HUDEP-2 (cell line): Measurements from ENCODE around the gene CSH2.
"Not testable (repeated sequence)": the region's sequence is repeated elsewhere in the genome, so short reads cannot be mapped to it uniquely, and the experiment has no call there.

Source experiments
- DNase-seq, 76 experiments: peaks; one replicate each; lab custom pipeline; 2025; ENCODE audit not compliant: unreplicated experiment in 76 of 76; lab: John Stamatoyannopoulos, UW

The CSH2 gene

DNA sequence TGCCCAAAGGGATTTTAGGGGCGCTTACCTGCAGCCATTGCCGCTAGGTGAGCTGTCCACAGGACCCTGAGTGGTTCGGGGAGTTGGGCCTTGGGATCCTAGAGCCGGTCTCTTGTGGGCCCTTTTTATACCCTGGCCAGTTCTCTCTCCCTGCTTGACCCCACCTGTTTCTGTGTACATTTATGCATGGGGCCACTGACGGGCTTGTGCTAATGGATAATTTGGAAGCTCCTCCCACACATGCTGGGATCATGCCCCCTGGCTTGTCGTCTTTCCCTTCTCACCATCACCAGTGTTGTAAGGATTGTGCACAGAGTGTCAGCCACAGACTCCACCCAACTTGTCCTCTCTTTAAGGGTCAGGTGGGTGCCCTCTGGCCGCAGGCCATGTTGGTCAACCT is at the start of gene CSH2:
CSH2 (minus strand) TSS at position 101 of the 400 bp plus-strand sequence; CDS start at position 38, 63 bp downstream.
- DNase-seq = not testable (repeated sequence)

DNA sequence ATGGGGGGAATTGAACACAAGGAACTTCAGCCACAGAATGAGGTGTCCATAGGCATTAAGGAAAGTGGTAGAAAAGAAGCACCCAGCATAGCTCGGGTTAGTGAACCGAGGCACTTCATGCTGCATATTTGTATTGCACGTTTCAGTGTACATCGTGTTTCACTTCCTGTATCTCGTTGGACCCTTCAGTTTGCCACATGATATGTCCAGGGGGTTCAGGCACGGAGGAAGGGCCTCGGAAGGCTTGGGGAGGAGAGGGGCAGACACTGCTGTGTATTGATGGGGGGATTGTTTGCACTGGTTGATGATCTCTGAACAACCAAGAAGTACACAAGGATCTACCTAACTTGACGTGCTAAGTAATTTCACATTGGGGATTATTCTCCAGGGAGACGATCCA is 48.9 kb upstream of the CSH2 start:
- not testable (repeated sequence) for DNase-seq

DNA sequence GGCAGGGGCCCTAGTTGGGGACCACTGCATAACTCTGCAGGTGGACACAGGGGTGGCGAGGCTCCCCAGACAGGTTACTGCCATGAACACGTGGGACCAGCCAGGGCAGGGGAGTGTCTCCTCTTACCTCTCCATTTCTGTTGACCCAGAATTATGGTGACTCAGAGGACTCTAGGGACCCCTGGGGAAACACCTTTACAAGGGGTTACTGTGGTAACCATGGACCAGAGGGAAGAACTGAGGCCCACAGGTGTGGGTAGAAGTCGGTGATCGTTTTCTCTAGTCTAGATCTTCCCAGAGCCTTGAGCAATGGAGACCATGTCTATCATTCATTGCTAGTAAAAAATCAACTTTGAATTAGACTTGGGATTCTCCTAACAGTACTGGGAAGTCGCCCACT is 47.3 kb upstream of the CSH2 start:
- not testable (repeated sequence) for DNase-seq

DNA sequence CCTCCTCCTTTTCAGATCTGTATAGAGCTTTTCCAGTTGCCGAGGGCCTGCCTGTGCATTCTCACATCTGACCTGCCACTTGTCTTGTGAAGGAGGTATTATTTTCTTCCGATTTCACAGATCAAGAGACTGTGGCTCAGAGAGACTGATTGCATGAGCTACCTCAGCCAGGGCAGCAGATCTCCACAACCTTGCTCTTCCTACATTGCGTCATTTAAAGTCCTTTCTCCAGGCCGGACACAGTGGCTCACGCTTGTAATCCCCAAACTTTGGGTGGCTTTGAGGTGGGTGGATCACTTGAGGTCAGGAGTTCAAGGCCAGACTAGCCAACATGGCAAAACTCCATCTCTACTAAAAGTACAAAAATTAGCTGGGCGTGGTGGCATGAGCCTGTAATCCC is 46.6 kb upstream of the CSH2 start:
- not testable (repeated sequence) for DNase-seq

DNA sequence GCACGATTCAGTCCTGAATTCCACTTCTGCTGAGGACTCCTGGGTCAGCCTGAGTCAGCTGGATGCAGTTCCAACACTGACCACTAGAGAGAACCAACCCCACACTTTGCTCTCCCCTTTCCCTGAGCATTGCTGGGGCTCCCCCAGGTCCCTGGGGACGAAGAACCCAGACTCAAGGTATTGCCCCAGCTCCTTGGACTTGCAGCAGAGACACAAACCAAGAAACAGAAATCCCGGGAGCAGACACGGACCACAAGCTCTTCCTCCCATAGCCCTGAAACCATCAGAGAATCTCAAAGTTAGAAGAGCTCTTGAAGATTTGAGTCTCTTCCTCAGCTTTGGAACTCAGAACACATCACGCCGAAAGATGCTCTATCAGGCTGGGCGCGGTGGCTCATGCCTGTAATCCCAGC is 45.8 kb upstream of the CSH2 start:
- DNase-seq = peak in 54 of 76 experiments; percentile 1 to 69 (median 30)

DNA sequence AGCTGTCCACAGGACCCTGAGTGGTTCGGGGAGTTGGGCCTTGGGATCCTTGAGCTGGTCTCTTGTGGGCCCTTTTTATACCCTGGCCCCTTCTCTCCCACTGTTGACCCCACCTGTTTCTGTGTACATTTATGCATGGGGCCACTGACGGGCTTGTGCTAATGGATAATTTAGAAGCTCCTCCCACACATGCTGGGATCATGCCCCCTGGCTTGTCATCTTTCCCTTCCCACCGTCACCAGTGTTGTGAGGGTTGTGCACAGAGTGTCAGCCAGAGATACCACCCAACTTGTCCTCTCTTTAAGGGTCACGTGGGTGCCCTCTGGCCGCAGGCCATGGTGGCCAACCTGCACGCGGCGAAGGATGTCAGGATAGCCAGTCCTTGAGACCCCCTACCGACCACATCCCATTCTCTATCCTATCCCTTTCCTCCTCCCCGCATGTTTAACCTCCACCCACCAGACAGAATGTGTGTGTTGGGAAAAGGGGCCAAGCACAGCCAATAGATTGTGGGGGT is 45.4 kb upstream of the CSH2 start, which contains the start of gene GH1:
GH1 (minus strand) TSS at position 51 of the 517 bp plus-strand sequence. CDS start 63 bp downstream, outside the sequence.
- DNase-seq = not testable (repeated sequence)

DNA sequence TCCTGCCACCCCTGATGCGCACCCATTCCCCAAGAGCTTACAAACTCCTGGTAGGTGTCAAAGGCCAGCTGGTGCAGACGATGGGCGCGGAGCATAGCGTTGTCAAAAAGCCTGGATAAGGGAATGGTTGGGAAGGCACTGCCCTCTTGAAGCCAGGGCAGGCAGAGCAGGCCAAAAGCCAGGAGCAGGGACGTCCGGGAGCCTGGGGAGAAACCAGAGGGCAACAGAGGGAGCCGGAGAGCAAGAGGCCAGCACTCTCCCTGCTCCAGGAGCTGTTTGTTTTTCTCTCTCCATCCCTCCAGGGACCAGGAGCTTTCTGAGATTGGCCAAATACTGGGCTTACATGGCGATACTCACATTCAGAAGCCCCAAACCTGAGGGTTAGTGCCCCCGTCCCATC is 44.8 kb upstream of the CSH2 start:
- DNase-seq = no peak

DNA sequence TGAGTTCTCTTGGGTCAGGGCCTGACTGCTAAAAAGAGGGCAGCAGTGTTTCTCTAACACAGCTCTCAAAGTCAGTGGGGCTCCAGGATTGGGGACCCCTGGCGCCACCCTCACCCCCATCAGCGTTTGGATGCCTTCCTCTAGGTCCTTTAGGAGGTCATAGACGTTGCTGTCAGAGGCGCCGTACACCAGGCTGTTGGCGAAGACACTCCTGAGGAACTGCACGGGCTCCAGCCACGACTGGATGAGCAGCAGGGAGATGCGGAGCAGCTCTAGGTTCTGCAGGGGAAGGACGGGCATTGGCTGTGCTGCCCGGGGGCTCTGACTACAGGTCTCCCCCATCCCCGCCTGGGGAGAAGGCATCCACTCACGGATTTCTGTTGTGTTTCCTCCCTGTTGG is 44.2 kb upstream of the CSH2 start:
- no peak for DNase-seq

DNA sequence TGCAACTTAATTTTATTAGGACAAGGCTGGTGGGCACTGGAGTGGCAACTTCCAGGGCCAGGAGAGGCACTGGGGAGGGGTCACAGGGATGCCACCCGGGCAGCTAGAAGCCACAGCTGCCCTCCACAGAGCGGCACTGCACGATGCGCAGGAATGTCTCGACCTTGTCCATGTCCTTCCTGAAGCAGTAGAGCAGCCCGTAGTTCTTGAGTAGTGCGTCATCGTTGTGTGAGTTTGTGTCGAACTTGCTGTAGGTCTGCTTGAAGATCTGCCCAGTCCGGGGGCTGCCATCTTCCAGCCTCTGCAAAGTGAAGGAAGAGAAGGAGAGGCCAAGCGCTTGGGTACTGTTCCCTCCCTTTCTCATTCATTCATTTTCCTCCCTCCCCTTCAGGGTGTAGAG is 43.7 kb upstream of the CSH2 start:
- not testable (repeated sequence) for DNase-seq

DNA sequence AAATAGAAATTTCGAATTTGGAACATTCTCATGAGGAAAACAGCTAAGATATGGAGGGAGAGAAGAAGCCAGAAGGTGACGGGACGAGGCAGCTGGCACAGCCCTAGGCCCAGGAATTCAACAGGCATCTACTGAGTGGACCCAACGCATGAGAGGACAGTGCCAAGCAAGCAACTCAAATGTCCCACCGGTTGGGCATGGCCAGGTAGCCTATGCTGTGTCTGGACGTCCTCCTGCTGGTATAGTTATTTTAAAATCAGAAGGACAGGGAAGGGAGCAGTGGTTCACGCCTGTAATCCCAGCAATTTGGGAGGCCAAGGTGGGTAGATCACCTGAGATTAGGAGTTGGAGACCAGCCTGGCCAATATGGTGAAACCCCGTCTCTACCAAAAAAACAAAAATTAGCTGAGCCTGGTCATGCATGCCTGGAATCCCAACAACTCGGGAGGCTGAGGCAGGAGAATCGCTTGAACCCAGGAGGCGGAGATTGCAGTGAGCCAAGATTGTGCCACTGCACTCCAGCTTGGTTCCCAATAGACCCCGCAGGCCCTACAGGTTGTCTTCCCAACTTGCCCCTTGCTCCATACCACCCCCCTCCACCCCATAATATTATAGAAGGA is 43.2 kb upstream of the CSH2 start:
- DNase-seq = no peak

DNA sequence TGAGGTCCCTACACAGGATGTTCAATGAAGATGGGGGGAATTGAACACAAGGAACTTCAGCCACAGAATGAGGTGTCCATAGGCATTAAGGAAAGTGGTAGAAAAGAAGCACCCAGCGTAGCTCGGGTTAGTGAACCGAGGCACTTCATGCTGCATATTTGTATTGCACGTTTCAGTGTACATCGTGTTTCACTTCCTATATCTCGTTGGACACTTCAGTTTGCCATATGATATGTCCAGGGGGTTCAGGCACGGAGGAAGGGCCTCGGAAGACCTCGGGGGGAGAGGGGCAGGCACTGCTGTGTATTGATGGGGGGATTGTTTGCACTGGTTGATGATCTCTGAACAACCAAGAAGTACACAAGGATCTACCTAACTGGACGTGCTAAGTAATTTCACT is 42.3 kb upstream of the CSH2 start:
- DNase-seq = not testable (repeated sequence)

DNA sequence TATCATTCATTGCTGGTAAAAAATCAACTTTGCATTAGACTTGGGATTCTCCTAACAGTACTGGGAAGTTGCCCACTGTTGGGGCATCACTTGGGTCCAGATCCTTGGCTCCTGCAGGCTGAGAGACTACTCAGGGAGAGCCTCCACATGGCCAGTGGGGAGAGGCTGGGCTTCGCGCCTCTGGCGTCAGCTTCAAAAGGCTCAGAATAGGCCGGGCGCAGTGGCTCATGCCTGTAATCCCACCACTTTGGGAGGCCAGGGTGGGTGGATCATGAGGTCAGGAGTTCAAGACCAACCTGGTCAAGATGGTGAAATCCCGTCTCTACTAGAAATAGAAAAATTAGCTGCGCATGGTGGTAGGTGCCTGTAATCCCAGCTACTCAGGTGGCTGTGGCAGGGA is 41.0 kb upstream of the CSH2 start:
- no peak for DNase-seq

DNA sequence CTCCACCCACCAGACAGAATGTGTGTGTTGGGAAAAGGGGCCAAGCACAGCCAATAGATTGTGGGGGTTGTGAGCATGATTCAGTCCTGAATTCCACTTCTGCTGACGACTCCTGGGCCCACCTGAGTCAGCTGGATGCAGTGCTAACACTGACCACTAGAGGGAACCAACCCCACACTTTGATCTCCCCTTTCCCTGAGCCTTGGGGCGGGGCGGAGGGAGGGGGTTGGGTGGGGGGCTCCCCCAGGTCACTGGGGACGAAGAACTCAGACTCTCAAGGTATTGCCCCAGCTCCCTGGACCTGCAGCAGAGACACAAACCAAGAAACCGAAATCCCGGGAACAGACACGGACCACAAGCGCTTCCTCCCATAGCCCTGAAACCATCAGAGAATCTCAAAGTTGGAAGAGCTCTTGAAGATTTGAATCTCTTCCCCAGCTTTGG is 38.2 kb upstream of the CSH2 start:
- peak in 31 of 76 experiments; percentile 1 to 55 (median 17) for DNase-seq

DNA sequence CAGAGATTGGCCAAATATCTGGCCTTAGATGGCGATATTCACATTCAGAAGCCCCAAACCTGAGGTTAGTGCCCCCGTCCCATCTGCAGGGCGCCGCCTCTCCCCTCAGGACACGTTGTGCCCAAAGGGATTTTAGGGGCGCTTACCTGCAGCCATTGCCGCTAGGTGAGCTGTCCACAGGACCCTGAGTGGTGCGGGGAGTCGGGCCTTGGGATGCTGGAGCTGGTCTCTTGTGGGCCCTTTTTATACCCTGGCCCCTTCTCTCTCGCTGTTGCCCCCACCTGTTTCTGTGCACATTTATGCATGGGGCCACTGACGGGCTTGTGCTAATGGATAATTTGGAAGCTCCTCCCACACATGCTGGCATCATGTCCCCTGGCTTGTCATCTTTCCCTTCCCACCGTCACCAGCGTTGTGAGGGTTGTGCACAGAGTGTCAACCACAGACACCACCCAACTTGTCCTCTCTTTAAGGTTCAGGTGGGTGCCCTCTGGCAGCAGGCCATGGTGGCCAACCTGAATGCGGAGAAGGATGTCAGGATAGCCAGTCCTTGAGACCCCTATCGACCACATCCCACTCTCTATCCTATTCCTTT is 37.7 kb upstream of the CSH2 start, which contains the start of gene CSHL1:
CSHL1 (minus strand) TSS at position 218 of the 595 bp plus-strand sequence; CDS start at position 156, 62 bp downstream.
- no peak for DNase-seq

DNA sequence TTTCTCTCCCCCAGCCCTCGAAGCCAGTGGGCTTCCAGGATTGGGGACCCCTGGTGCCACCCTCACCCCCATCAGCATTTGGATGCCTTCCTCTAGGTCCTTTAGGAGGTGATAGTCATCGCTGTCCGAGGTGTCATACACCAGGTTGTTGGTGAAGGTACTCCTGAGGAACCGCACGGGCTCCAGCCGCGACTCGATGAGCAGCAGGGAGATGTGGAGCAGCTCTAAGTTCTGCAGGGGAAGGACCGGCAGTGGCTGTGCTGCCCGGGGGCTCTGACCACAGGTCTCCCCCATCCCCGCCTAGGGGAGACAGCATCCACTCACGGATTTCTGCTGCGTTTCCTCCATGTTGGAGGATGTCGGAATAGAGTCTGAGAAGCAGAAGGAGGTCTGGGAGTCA is 36.6 kb upstream of the CSH2 start:
- DNase-seq = no peak

DNA sequence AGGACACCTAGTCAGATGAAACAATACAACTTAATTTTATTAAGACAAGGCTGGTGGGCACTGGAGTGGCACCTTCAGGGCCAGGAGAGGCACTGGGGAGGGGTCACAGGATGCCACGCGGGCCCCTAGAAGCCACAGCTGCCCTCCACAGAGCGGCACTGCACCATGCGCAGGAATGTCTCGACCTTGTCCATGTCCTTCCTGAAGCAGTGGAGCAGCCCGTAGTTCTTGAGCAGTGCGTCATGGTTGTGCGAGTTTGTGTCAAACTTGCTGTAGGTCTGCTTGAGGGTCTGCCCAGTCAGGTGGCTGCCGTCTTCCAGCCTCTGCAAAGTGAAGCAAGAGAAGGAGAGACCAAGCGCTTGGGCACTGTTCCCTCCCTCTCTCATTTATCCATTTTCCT is 36.1 kb upstream of the CSH2 start:
- not testable (repeated sequence) for DNase-seq

DNA sequence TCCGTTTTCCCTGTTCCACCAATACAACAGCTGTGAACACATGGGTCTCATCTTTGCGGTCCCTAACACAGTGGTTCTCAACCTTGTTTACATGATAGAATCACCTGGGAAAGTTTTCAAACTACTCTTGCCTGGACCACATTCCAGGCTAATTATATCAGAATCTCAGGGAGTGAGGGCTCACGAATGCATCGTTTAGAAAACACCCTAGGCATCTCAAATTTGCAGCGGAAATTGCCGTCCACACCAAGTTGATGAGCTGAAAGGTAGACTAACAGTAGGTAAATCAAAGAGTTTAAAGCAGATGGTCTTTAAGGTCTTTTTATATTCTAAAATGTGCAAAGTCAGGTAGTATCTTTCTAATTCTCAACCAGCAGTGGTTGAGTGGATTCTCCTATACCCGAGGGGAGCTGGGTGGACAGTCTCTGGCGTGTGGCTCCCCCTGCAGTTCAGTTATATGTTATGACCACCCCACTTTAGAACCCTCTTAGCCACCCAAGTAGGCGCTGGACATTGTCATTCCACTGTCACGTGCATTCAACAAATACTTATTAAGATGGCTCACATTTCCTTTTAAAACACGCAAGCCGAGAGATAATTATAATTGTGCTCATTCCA is 33.8 kb upstream of the CSH2 start:
- peak in 20 of 76 experiments; percentile 4 to 37 (median 14) for DNase-seq

DNA sequence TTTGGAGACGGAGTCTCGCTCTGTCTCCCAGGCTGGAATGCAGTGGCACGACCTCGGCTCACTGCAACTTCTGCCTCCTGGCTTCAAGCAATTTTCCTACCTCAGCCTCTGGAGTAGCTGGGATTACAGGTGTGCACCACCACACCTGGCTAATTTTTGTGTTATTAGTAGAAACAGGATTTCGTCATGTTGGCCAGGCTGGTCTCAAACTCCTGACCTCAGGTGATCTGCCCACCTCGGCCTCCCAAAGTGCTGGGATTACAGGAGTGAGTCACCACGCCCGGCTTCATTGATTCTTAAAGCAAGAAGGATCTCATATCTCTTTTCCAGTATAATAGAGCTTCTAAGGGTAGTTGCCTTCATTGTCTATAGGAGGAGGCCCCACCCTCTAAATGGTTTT is 31.3 kb upstream of the CSH2 start:
- DNase-seq = not testable (repeated sequence)

DNA sequence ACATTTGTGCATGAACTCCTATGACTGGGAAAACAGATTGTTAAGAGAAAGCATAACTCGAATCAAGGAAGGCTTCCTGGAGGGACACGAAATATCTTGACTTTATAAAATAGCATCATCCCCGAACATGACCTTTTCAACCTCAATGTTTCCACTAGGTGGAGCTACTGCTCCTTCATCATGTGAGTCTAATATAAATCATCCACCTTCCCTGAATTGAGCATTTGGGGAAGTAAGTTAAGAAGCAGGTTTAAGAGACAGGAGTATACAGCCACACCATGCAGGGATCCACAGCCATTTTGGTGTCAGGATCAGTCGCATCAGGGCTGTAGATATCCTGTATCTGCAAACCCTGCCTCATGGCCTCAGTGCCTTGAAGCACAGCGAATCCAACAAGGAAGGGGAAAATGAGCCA is 30.3 kb upstream of the CSH2 start:
- DNase-seq = peak in 16 of 76 experiments; percentile 1 to 44 (median 23)

DNA sequence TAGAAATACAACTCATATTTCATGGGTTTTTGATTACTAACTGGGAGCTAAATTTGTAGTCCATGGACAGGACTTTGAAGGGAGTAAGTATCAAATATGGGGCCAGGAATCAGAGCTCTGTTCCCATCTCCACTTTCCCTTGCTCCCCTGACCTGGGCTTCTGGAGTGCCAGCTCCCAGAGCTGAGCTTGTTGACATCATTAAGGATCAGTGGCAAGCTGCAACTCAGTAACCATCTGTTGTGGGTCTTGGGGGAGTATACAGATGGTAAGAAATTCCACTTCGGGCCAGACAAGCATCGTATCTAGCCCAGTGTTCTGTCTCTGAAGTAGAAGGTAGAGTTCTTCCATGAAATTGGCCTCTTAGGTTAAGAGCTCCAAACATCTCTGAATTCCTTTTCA is 28.5 kb upstream of the CSH2 start:
- not testable (repeated sequence) for DNase-seq
